GM12801 (cell line): ENCODE data around the gene ADAMTS17.

ENCODE experiments used
- TF ChIP-seq, protein P1 (sequence below): IDR thresholded peaks from one replicate; pipeline ENCODE4 v1.5.1; 2011; ENCODE audit warnings: control low read depth; ENCODE audit not compliant: insufficient read length; ENCODE audit errors: extremely low read depth

ADAMTS17 gene

DNA sequence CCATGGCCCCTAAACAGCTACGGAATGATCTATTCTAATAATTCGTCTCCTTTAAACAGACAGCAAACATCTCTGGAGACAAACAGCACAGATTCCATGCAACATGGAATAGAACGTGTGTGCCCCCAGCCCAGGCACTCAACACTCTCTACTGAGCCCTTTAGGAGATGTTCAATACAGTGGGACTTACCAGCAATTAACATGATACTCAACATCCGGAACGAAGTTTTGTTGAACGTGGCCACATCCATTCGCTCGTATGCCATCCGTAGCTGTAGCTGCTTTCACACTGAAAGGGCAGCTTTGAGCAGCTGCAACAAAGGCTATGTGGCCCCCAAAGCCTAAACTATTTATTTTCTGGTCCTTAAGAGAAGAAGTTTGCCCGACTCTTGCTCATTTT lies 3.5 kb downstream of the ADAMTS17 start:
- TF ChIP-seq, protein P1, sequence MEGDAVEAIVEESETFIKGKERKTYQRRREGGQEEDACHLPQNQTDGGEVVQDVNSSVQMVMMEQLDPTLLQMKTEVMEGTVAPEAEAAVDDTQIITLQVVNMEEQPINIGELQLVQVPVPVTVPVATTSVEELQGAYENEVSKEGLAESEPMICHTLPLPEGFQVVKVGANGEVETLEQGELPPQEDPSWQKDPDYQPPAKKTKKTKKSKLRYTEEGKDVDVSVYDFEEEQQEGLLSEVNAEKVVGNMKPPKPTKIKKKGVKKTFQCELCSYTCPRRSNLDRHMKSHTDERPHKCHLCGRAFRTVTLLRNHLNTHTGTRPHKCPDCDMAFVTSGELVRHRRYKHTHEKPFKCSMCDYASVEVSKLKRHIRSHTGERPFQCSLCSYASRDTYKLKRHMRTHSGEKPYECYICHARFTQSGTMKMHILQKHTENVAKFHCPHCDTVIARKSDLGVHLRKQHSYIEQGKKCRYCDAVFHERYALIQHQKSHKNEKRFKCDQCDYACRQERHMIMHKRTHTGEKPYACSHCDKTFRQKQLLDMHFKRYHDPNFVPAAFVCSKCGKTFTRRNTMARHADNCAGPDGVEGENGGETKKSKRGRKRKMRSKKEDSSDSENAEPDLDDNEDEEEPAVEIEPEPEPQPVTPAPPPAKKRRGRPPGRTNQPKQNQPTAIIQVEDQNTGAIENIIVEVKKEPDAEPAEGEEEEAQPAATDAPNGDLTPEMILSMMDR = no peak

DNA sequence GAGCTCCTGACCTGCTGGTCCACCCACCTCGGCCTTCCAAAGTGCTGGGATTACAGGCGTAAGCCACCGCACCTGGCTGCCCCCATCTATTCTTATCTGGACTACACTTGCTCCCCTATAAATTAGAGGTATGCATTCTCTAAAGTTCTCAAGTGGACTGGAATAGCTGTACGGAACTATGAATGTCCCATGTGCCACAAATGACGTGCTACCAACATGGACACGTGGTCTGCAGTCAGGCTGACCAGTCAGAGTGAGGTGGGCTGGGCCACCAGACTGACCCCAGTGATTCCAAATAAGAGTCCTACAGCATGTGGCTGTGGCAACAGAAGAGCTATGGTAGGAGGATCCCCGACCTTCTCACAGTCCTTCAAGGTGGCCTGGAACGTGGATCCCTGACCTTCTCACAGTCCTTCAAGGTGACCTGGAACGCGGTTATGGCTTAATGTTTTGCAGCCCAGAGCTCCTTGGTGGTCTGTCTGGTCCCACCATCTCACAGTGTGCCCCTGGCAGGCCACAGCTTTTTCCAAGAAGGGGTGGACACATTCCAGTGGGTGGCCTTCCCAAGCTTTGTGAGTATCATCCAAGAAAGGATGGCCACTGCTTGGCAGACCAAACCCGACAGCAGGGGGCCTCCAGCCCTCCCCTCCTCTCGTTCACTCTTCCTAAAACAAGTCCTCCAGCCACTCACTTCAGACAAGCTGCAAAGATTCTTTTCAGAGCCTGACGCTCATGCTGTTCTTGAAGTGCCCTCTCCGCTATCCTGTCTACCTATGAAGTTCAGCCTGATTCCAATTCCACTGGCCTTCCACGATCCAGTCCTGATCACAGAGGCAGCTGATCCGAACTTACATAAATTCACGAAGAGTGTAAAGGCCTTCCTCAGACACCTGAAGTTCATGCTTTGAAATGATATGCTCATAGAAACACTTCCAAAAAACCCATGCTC lies 4.4 kb downstream of the ADAMTS17 start:
- TF ChIP-seq, protein P1 = no peak

DNA sequence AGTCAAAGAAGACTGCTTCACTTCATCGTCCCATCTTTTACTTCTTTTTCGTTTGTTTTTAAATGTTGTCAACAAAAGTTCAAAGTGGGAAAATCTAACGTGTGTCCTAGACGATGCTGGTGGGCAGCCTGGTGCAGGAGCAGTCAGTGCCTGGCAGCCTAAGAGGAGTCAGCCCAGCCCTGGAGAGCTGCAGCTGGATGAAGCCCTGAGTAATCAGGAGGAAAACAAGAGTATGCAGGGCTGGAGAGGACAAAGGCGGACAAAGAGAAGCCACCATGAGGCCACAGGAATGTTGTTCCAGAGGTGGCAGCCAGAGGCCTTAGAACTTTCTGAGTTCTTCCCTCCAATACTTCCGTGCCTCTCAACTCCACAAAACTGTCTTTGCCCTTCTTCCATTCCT lies 5.7 kb downstream of the ADAMTS17 start:
- TF ChIP-seq, protein P1 = no peak

DNA sequence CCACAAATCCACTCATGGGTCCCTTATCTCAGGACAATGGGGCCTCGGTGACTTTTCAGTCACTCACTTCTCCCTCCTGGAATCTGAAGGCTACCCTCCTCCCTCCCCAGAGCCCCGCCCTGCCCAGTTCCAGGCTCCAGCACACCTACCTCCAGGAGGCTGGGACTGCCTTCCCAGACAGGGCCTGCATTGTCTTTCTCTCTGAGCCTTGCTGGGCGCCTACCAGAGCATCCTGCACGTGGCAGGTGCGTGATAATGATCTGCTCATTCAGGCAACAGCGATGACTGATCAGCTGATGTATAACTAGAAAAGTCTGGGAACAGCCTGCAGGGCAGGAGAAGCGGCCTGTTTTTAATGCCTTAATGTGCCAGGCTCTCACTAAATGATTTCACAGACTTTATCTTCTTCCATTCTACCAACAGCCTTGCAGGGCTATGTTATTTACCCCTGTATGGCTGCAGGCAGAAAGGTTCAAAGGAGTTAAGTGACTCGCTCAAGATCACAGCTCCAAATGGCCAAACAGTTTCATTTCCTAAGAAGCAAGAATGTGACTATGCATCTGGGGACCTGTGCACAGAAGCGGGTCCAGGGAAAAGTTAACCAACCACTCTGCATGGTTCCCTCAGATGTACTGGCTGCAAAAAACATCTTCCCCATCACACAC lies 6.3 kb downstream of the ADAMTS17 start:
- TF ChIP-seq, protein P1 = no peak

DNA sequence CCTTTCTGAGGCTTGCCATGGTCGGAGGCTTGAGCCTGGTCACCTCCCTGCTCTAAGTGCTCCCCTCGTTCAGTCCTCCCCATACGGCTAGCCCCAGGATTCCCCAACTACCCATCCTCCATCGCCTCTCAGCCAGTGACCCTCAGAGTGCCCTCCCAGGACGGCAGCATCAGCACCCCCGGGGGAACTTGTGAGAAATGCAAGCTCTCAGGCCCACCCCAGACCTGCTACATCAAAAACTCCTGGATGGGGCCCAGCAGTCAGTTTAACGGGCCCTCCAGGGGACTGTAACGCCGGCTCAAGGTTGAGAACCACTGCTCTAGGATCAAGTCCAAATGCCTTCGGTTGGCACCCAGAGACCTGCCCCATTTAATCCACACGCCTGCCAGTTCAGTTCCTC lies 6.9 kb downstream of the ADAMTS17 start:
- TF ChIP-seq, protein P1 = no peak

DNA sequence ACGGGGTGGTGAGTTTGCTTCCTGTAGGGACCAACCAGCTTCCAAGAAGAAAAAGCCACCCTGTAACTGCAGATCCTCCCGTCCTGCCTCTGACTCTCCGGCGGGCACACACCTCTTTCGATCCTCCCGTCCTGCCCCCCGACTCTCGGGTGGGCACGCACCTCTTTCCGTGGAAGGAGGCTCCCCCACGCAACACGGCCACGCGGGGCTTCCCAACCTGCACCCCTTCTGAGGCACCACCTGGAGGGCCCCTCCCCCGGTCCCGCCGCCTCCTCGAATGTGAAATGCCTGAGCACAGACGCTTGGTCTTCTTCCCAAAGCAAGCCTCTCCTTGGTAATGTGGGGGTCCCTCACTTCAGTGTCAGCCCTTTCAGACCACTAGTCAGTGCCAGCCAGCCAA lies 7.3 kb downstream of the ADAMTS17 start:
- TF ChIP-seq, protein P1 = no peak

DNA sequence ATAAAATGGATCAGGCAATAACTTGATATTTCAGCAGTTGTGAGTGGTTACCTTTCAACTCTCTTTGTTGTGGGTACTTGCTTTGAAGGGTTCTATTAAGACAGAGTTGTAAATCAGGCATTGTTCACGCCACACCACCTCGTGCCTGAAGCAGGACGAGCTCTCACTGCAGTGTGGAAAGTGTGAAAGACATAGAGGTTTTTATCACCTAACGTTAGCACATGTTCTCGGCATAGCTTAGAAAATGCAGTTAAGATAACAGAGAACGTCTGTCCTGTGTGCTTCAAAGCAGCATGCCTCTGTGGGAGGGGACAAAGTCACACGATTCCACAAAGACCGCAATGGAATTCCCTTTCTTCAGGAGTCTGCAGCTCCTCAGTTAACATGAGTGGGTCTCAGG lies 7.8 kb downstream of the ADAMTS17 start:
- TF ChIP-seq, protein P1 = no peak
